ENCODE measurements around the gene ST6GALNAC2.

DNA sequence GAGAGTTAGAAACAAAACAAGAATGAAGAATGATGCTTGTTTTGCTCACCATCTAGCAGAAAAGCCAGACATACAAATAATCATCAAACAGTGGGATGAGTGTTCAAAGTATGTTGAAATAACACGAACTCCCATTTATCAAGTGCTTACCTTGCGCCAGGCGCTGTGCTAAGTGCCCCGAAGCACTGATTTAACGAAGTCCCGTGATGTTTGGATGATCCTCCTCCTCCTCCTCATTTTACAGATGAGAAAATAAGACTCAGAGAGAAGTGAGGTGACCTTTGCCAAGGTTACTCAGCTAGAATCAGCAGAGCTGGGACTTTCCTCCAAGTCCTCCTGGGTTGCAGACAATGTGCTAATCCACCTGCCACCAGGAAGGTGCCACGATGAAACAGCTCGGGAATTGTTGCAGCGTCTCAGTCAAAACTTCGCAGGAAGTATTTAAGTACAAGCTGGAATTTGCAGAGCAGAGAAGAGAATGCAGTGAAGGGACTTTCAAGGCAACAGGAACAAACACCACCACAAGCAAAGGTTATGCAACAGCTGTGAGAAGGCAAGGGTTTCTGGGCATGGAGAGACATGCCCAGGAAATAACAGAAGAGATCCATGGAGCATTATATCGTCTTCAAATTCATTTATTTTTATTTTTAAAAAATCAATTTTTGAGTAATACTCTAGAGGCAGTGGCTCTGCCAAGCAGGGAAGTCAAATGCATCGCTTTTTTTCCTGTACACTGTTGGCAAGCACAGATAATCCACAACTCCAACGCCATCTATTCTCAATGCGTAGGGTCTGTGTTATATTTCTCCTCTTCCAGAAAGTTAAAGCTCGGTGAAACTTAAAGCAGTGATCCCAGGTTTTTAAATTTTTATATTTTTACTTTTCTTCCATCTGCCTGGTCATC, 34.7 kb downstream of the ST6GALNAC2 start:
- TF ChIP-seq, protein P1, sequence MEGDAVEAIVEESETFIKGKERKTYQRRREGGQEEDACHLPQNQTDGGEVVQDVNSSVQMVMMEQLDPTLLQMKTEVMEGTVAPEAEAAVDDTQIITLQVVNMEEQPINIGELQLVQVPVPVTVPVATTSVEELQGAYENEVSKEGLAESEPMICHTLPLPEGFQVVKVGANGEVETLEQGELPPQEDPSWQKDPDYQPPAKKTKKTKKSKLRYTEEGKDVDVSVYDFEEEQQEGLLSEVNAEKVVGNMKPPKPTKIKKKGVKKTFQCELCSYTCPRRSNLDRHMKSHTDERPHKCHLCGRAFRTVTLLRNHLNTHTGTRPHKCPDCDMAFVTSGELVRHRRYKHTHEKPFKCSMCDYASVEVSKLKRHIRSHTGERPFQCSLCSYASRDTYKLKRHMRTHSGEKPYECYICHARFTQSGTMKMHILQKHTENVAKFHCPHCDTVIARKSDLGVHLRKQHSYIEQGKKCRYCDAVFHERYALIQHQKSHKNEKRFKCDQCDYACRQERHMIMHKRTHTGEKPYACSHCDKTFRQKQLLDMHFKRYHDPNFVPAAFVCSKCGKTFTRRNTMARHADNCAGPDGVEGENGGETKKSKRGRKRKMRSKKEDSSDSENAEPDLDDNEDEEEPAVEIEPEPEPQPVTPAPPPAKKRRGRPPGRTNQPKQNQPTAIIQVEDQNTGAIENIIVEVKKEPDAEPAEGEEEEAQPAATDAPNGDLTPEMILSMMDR (IDR thresholded peaks at IDR 0.05), result no peak
- peak in 1 of 3 donors; percentile 13 for TF ChIP-seq POLR2A (IDR thresholded peaks at IDR 0.05)
